AG04449 (cell line): ENCODE measurements around the gene IMPDH2.
"Not testable (repeated sequence)": the region's sequence is repeated elsewhere in the genome, so short reads cannot be mapped to it uniquely, and the experiment has no call there.

Experiments used
- CTCF ChIA-PET: fragments of 350-600 bp; formaldehyde crosslinking; extraction: SDS; loops from one replicate; lab custom pipeline; 2021; ENCODE audit warnings: antibody characterized with exemption; lab: Yijun Ruan, JAX
- POLR2A ChIA-PET: fragments of 400-600, 350-600 bp; formaldehyde crosslinking; extraction: SDS; loops from one replicate; lab custom pipeline; 2020; ENCODE audit warnings: antibody characterized with exemption, inconsistent platforms; lab: Yijun Ruan, JAX
- DNase-seq: peaks from one replicate; pipeline ENCODE4 v3.0.0-alpha.2; 2010; ENCODE audit warnings: low read depth, low spot score
- H3K4me3 ChIP-seq: 2 replicates; pipeline ENCODE4 v1.5.1; 2011; ENCODE audit warnings: low read depth, mild to moderate bottlenecking, control low read depth, low read length
- CTCF ChIP-seq: IDR thresholded peaks from one replicate; pipeline ENCODE4 v1.5.1; 2011; ENCODE audit warnings: mild to moderate bottlenecking, moderate library complexity, low read length, control low read depth, inconsistent platforms; ENCODE audit not compliant: insufficient read depth; ENCODE audit errors: missing control alignments

The IMPDH2 gene

GRCh38 chr3:49013113-49013737 lies 16.0 kb downstream of the IMPDH2 start:
- no peak for DNase-seq
- H3K4me3 ChIP-seq, result no peak overlapping the region
- no peak for TF ChIP-seq CTCF
- ChIA-PET POLR2A (interaction anchor here (0.8 to 3.7 kb wide), 2 partner anchors 8 to 24 kb away, joined by 4 to 18 read pairs; partner anchors contain the start of gene NDUFAF3), CTCF (interaction anchor here (0.9 to 5.9 kb wide), 6 partner anchors 10 to 276 kb away, joined by 3 to 59 read pairs (median 4); partner anchors contain the start of gene NDUFAF3)

- no peak for DNase-seq
- ChIA-PET CTCF (interaction anchor here (1.0 to 6.6 kb wide), 4 partner anchors 11 to 275 kb away, joined by 3 to 59 read pairs (median 37); partner anchors contain the start of genes NDUFAF3 and P4HTM), POLR2A (interaction anchor here (3.7 kb wide), 1 partner anchor 9 kb away, joined by 18 read pairs; the partner anchor contains the start of gene NDUFAF3)
These were observed 16.7 kb downstream of the IMPDH2 start for GRCh38 chr3:49012441-49013017.

GRCh38 chr3:49009396-49009795 lies 19.8 kb downstream of the IMPDH2 start:
- TF ChIP-seq CTCF, result no peak
- H3K4me3 ChIP-seq, result no peak overlapping the region
- DNase-seq, result no peak
- POLR2A ChIA-PET, result interaction anchor here (1.5 to 3.8 kb wide), 3 partner anchors 8 to 20 kb away, joined by 4 to 70 read pairs (median 51); partner anchors contain the start of genes DALRD3, IMPDH2 and NDUFAF3
- CTCF ChIA-PET, result interaction anchor here (1.2 to 6.7 kb wide), 4 partner anchors 10 to 274 kb away, joined by 3 to 95 read pairs (median 38); partner anchors contain the start of genes DALRD3, NDUFAF3 and P4HTM

More at GRCh38 chr3:49012441-49013017, 16.7 kb downstream of the IMPDH2 start:
- no peak overlapping the region for H3K4me3 ChIP-seq
- no peak for TF ChIP-seq CTCF

GRCh38 chr3:49008627-49009026 lies 20.6 kb downstream of the IMPDH2 start:
- ChIA-PET POLR2A (interaction anchor here (1.5 to 3.8 kb wide), 3 partner anchors 9 to 21 kb away, joined by 4 to 70 read pairs (median 51); partner anchors contain the start of genes DALRD3, IMPDH2 and NDUFAF3), CTCF (interaction anchor here (1.2 to 6.7 kb wide), 4 partner anchors 10 to 273 kb away, joined by 3 to 95 read pairs (median 38); partner anchors contain the start of genes DALRD3, NDUFAF3 and P4HTM)
- H3K4me3 ChIP-seq, result peak overlapping the region; percentile 97
- not testable (repeated sequence) for DNase-seq

GRCh38 chr3:49007771-49008528 lies 21.2 kb downstream of the IMPDH2 start:
- DNase-seq, result no peak
- ChIA-PET CTCF (interaction anchor here (0.9 to 6.7 kb wide), 8 partner anchors 11 to 272 kb away, joined by 3 to 95 read pairs (median 8); partner anchors contain the start of genes DALRD3, NDUFAF3 and P4HTM), POLR2A (interaction anchor here (0.6 to 3.8 kb wide), 12 partner anchors 9 to 137 kb away, joined by 3 to 70 read pairs (median 8); partner anchors contain the start of genes ARIH2, DALRD3, IMPDH2 and NDUFAF3)
- no peak for TF ChIP-seq CTCF
- H3K4me3 ChIP-seq, result peak overlapping the region; percentile 97
